ENCODE data around the gene STKLD1.
"Not testable (repeated sequence)": the region's sequence is repeated elsewhere in the genome, so short reads cannot be mapped to it uniquely, and the experiment has no call there.

The STKLD1 gene

DNA sequence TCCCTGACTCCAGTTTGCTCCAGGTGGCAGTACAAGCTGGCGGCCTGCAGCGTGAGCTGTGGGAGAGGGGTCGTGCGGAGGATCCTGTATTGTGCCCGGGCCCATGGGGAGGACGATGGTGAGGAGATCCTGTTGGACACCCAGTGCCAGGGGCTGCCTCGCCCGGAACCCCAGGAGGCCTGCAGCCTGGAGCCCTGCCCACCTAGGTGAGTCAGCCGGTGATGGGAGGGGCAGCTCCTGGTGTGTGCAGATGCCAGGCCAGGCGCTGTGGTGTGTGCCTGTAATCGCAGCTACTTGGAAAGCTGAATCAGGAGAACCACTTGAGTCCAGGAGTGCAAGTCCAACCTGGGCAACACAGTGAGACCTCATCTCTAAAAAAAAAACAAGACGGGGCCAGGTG, 73.6 kb downstream of the STKLD1 start:
- no peak for DNase-seq

DNA sequence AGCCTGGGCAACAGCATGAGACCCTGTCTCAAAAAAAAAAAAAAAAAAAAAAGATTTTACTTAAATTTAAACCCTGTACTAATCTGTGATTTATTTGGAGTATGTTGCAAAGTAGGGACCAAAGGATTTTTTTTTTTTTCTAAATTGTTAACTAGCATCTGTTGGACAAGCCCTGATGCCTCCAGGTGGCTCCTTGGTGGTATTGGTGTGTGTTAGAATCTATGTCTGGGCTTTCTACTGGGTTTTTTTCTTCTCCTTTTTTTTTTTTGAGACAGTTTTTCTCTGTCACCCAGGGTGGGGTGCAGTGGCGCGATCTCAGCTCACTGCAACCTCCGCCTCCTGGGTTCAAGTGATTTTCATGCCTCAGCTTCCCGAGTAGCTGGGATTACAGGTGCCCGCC, 75.7 kb downstream of the STKLD1 start:
- DNase-seq, result not testable (repeated sequence)

DNA sequence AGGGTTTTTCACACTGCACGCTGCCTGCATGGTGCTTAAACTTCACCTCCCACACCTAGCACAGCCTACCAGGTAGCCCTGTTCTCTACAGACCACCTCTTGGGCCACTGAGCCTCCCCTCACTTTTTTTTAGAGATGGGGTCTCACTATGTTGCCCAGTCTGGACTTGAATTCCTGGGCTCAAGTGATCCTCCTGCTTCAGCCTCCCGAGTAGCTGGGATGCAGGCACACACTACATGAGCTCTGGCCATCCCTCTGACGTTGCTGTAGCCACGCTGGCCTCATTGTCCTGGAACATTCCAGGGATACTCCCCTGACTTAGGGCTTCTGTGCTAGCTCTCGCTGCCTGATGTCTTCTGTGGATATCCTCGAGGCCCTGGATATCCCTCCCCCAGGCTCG, 76.4 kb downstream of the STKLD1 start:
- DNase-seq, result no peak

DNA sequence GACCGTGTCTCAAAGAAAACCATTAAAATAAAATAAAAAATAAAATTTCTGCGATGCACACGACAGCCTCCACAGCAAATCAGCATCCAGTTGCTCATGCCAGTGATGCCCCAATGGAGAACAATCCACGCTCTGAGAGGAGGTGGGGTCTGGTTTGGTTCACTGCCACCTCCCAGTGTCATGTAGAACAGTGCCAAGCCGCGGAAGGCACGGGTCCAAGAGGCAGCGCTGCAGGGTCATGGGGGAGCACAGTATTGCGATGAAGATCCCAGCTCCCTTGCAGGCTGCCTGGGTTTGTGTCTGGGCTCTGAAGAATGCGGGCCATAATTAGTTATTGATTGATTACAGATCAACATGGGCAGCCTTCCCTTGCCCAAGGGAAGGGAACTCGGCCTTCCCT, 77.5 kb downstream of the STKLD1 start:
- no peak for DNase-seq

DNA sequence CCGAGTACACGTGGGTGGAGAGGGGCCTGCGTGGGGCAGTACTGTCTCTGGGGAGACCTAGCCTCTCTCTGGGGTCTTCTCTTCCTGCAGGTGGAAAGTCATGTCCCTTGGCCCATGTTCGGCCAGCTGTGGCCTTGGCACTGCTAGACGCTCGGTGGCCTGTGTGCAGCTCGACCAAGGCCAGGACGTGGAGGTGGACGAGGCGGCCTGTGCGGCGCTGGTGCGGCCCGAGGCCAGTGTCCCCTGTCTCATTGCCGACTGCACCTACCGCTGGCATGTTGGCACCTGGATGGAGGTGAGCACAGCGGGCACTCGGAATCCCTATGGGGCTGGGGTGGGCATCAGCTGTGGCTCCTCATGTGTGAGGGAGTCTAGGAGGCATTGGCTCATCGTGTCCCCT, 78.2 kb downstream of the STKLD1 start:
- DNase-seq, result no peak

DNA sequence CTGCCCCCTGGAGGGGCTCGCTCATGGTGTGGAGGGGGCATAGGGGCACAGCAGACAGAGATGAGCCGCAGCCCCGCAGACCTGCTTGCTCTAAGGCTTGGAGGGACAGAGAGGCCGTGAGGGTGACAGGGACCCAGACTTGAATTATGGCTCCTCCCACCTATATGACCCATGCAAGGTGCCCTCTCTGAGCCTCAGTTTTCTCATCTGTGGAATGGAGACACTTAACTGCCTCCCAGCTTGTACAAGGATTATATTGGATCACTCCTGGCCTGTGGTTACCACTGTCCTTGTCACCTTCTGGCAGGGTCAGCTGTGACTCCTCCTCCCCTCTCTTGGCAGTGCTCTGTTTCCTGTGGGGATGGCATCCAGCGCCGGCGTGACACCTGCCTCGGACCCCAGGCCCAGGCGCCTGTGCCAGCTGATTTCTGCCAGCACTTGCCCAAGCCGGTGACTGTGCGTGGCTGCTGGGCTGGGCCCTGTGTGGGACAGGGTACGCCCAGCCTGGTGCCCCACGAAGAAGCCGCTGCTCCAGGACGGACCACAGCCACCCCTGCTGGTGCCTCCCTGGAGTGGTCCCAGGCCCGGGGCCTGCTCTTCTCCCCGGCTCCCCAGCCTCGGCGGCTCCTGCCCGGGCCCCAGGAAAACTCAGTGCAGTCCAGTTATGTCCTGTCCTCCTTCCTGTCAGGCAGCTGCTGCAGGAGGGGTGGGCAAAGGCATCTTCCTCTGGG, 78.9 kb downstream of the STKLD1 start:
- no peak for DNase-seq
